ENCODE measurements around the gene SNX25. TPM values are rescaled to one million over a fixed set of nuclear protein-coding genes. Genes with fewer than 3 reads are reported as not detected.
A peak's percentile ranks its signal among the peaks of the same experiment; 100 is the strongest.
"Not testable (repeated sequence)": the region's sequence is repeated elsewhere in the genome, so short reads cannot be mapped to it uniquely, and the experiment has no call there.

Gene SNX25
- total and polyA plus RNA-seq, 4 experiments from 2014 or later, result 3.5 to 24.5 (median 15.7) TPM

DNA sequence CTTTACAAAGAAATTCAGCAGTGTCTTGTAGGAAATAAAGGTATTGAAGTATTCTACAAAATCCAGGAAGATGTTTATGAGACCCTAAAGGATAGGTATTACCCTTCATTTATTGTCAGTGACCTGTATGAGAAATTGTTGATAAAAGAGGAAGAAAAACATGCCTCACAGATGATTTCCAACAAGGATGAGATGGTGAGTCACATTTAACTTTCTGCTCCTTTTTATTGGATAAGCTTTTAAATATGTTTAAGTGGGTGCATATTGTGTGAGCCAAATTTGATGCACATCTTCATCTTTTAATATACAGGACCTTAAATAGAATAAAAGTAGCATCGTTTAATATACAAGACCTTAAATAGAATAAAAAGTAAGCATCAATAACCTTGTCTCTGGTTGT, 114.2 kb downstream of the SNX25 start:
- H3K4me3 ChIP-seq (ENCODE audit: low read length in 2 of 2), result no peak overlapping the region
- H3K9me3 ChIP-seq (ENCODE audit: control insufficient read depth in 1 of 2, low read length in 2 of 2), result no peaks in the 10 kb centered on the region
- peaks cover 1% of the 10 kb centered on the region for H3K4me1 ChIP-seq (ENCODE audit: insufficient read depth, low read length)
- Mint-ChIP-seq H3K4me1 (peaks cover under 1 to 3% (median 3%) of the 10 kb centered on the region in 4 donors), H3K27ac (peak overlapping the region in 1 of 7 donors; percentile 2), H3K27me3 (no peaks in the 10 kb centered on the region), H3K4me3 (no peak overlapping the region), H3K9me3 (no peaks in the 10 kb centered on the region), H3K36me3 (peaks cover 22 to 25% of the 10 kb centered on the region in 2 donors)
- no peak overlapping the region for H3K27ac ChIP-seq (ENCODE audit: low read depth, low read length)
- H3K27me3 ChIP-seq (ENCODE audit: insufficient read depth, low read length), result no peaks in the 10 kb centered on the region
- intact Hi-C loops (cut with micrococcal nuclease), result no loop called here
- no peak for DNase-seq
- no peaks in the 10 kb centered on the region for H3K36me3 ChIP-seq (ENCODE audit: insufficient read depth, low read length)
- POLR2A ChIA-PET (ENCODE audit: partially characterized antibody), result no interaction called here
- CTCF ChIA-PET (ENCODE audit: partially characterized antibody), result interaction anchor here (0.9 kb wide), 1 partner anchor 9 kb away, joined by 3 read pairs; no protein-coding TSS in a partner anchor

DNA sequence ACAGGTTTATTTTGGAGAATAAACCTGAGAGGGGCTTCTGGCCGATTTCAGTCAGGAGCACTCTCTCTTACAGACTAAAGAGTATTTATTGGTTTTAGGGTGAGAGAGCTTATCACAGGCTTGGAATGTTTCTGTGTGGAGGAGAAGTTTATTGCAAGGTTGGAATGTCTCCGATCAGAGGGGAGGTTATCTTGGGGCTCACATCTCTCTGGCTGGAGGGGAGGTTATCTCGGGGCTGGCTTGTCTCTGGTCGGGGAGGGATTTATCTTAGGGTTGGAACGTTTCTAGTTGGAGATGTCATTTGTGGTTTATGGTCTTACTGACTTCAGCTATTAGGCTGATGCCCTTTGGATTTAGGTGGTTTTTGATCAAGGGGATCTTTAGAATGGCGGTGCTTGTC, 115.0 kb downstream of the SNX25 start:
- CTCF ChIA-PET (ENCODE audit: partially characterized antibody), result interaction anchor here (0.9 kb wide), 1 partner anchor 8 kb away, joined by 3 read pairs; no protein-coding TSS in a partner anchor
- Mint-ChIP-seq H3K27ac (peak overlapping the region in 1 of 7 donors; percentile 14), H3K36me3 (peaks cover 23 to 29% of the 10 kb centered on the region in 2 donors)
- DNase-seq; H3K36me3 ChIP-seq (ENCODE audit: insufficient read depth, low read length); H3K9me3 Mint-ChIP-seq; H3K27me3 Mint-ChIP-seq; intact Hi-C loops (cut with micrococcal nuclease); H3K4me1 ChIP-seq (ENCODE audit: insufficient read depth, low read length); H3K9me3 ChIP-seq (ENCODE audit: control insufficient read depth in 1 of 2, low read length in 2 of 2); H3K27me3 ChIP-seq (ENCODE audit: insufficient read depth, low read length); H3K27ac ChIP-seq (ENCODE audit: low read depth, low read length); H3K4me1 Mint-ChIP-seq; POLR2A ChIA-PET (ENCODE audit: partially characterized antibody); H3K4me3 Mint-ChIP-seq; H3K4me3 ChIP-seq (ENCODE audit: low read length in 2 of 2): not testable (repeated sequence)

DNA sequence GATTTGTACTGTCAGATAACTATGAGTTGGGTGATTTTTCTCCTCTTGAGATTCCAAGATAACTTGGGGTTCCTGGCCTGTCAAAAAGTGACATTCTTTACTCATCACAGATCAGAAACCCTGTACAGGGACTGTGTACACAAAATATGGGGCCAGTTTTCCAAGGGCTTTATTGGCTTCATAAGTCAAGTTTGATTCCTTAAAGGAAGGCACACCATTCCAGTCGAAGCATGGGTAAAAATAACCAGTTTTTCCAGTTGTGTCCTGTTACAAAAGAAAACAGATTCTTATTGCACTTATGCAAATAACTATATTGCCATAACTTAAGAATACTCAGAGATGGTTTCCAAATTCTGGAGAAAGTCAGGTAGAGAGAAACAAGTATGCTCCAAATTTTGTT, 116.3 kb downstream of the SNX25 start:
- intact Hi-C loops (cut with micrococcal nuclease); H3K27me3 ChIP-seq (ENCODE audit: insufficient read depth, low read length); H3K27ac Mint-ChIP-seq; H3K4me1 ChIP-seq (ENCODE audit: insufficient read depth, low read length); DNase-seq; H3K9me3 Mint-ChIP-seq; H3K9me3 ChIP-seq (ENCODE audit: control insufficient read depth in 1 of 2, low read length in 2 of 2); CTCF ChIA-PET (ENCODE audit: partially characterized antibody); H3K4me3 Mint-ChIP-seq; H3K27me3 Mint-ChIP-seq; POLR2A ChIA-PET (ENCODE audit: partially characterized antibody); H3K36me3 ChIP-seq (ENCODE audit: insufficient read depth, low read length); H3K4me3 ChIP-seq (ENCODE audit: low read length in 2 of 2); H3K4me1 Mint-ChIP-seq; H3K27ac ChIP-seq (ENCODE audit: low read depth, low read length): not testable (repeated sequence)
- peaks cover 19 to 30% of the 10 kb centered on the region in 2 donors for H3K36me3 Mint-ChIP-seq

DNA sequence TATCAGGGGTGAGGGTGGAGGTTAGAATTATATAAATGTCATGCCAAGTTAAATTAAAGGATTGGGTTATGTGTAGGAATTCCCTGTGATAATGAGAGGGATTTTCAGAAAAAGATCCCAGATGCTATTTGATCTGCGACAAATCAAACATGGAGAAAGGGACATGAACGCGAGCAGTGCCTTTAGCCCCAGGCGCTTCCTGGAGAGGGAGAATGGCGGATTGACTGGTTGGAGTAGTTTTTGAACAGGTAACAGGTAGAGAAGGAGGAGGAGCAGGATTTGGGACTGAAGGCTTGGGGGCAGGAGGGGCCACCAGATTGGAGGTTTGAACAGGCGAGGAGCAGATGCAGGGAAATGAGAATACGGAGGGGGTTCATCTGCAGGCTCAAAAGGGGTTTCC, 119.2 kb downstream of the SNX25 start:
- peaks cover 0 to 3% (median 0%) of the 10 kb centered on the region in 8 donors for H3K9me3 Mint-ChIP-seq
- peaks cover 0 to 2% (median under 1%) of the 10 kb centered on the region in 4 donors for H3K4me1 Mint-ChIP-seq
- H3K9me3 ChIP-seq (ENCODE audit: control insufficient read depth in 1 of 2, low read length in 2 of 2), result no peaks in the 10 kb centered on the region
- intact Hi-C loops (cut with micrococcal nuclease), result no loop called here
- H3K27ac ChIP-seq (ENCODE audit: low read depth, low read length), result no peak overlapping the region
- H3K4me3 Mint-ChIP-seq, result no peak overlapping the region
- H3K36me3 ChIP-seq (ENCODE audit: insufficient read depth, low read length), result no peaks in the 10 kb centered on the region
- peak overlapping the region in 1 of 7 donors; percentile 74 for H3K27ac Mint-ChIP-seq
- POLR2A ChIA-PET (ENCODE audit: partially characterized antibody), result no interaction called here
- CTCF ChIA-PET (ENCODE audit: partially characterized antibody), result interaction anchor here (0.6 kb wide), 1 partner anchor 1720 kb away, joined by 3 read pairs; no protein-coding TSS in a partner anchor
- H3K27me3 Mint-ChIP-seq, result no peaks in the 10 kb centered on the region
- H3K4me3 ChIP-seq (ENCODE audit: low read length in 2 of 2), result no peak overlapping the region
- peaks cover 18 to 35% of the 10 kb centered on the region in 2 donors for H3K36me3 Mint-ChIP-seq
- H3K4me1 ChIP-seq (ENCODE audit: insufficient read depth, low read length), result no peaks in the 10 kb centered on the region
- H3K27me3 ChIP-seq (ENCODE audit: insufficient read depth, low read length), result no peaks in the 10 kb centered on the region
- DNase-seq, result no peak

DNA sequence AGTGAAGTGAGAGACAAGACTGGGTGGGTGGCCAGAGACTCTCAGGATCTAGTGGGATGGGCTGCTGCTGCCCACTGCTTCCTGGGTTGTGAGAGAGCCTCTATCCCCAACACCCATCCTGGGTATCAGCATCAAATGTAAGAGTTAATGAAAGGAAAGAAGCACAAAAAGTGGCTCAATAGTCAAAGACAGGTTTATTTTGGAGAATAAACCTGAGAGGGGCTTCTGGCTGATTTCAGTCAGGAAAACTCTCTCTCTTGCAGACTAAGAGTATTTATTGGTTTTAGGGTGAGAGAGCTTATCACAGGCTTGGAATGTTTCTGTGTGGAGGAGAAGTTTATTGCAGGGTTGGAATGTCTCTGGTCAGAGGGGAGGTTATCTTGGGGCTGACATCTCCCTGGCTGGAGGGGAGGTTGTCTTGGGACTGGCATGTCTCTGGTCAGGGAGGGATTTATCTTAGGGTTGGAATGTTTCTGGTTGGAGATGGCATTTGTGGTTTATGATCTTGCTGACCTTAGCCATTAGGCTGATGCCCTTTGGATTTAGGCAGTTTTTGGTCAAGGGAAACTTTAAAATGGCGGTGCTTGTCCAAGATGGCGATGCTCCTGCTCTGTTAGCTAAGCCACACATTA, 120.6 kb downstream of the SNX25 start:
- CTCF ChIA-PET (ENCODE audit: partially characterized antibody), result not testable (repeated sequence)

DNA sequence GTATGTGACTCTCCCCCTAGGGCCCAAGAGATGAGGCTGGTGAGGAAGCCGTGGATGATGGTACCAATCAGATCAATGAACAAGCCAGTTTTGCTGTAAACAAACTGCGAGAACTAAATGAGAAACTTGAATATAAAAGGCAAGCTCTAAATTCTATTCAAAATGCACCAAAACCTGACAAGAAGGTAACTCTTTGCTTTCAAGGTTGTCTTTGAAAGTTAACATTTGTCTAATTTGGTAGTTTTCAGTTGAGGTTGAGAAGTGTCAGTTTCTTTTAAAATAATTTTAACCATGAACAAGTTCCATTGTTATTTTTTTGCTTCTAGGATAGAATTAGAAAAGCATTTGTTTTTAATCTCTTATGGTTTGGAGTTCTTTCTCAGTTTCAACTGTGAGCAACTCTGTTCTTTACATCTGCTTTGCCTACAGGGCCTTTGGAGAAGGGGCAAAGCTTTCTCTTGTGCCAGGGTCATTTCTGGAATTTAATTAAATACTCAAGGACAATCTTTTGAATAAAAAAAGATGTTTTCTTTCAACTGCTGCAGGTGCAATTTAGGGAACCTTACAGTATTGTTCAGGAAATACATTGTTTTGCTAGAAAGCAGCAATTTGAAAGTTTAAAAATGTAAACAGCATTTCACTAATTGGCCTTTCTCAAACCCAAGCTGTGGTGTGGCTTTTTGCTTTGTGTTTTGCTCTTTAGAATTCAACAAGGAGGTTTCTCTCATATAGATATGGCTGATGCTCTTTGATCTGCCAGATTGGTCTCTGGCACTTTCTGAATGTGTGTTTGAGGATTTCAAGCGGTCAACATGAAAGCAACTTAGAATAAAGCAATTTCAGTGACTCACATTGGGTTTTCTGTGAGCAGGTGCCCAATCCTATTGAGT, 123.4 kb downstream of the SNX25 start:
- peaks cover 18 to 39% of the 10 kb centered on the region in 2 donors for H3K36me3 Mint-ChIP-seq
- ChIA-PET POLR2A (ENCODE audit: partially characterized antibody) (no interaction called here), CTCF (ENCODE audit: partially characterized antibody) (interaction anchor here (0.9 to 1.0 kb wide), 2 partner anchors 9 to 327 kb away, joined by 3 read pairs; no protein-coding TSS in a partner anchor)
- Histone ChIP-seq H3K27me3 (ENCODE audit: insufficient read depth, low read length) (no peaks in the 10 kb centered on the region), H3K9me3 (ENCODE audit: control insufficient read depth in 1 of 2, low read length in 2 of 2) (no peaks in the 10 kb centered on the region), H3K4me3 (ENCODE audit: low read length in 2 of 2) (no peak overlapping the region), H3K36me3 (ENCODE audit: insufficient read depth, low read length) (no peaks in the 10 kb centered on the region), H3K4me1 (ENCODE audit: insufficient read depth, low read length) (no peaks in the 10 kb centered on the region), H3K27ac (ENCODE audit: low read depth, low read length) (no peak overlapping the region)
- intact Hi-C loops (cut with micrococcal nuclease), result no loop called here
- no peak for DNase-seq
- H3K9me3 Mint-ChIP-seq, result peaks cover 0 to 3% (median 0%) of the 10 kb centered on the region in 8 donors
- no peaks in the 10 kb centered on the region for H3K27me3 Mint-ChIP-seq
- H3K4me1 Mint-ChIP-seq, result peaks cover 0 to 4% (median under 1%) of the 10 kb centered on the region in 4 donors
- no peak overlapping the region for H3K27ac Mint-ChIP-seq
- H3K4me3 Mint-ChIP-seq, result no peak overlapping the region

More for the DNA sequence above, 120.6 kb downstream of the SNX25 start:
- H3K27ac ChIP-seq (ENCODE audit: low read depth, low read length); H3K4me3 ChIP-seq (ENCODE audit: low read length in 2 of 2); DNase-seq; POLR2A ChIA-PET (ENCODE audit: partially characterized antibody); H3K4me3 Mint-ChIP-seq; intact Hi-C loops (cut with micrococcal nuclease); H3K9me3 ChIP-seq (ENCODE audit: control insufficient read depth in 1 of 2, low read length in 2 of 2); H3K4me1 Mint-ChIP-seq; H3K4me1 ChIP-seq (ENCODE audit: insufficient read depth, low read length); H3K27me3 ChIP-seq (ENCODE audit: insufficient read depth, low read length); H3K27ac Mint-ChIP-seq; H3K36me3 ChIP-seq (ENCODE audit: insufficient read depth, low read length); H3K27me3 Mint-ChIP-seq; H3K9me3 Mint-ChIP-seq: not testable (repeated sequence)
- peaks cover 12 to 26% of the 10 kb centered on the region in 2 donors for H3K36me3 Mint-ChIP-seq

DNA sequence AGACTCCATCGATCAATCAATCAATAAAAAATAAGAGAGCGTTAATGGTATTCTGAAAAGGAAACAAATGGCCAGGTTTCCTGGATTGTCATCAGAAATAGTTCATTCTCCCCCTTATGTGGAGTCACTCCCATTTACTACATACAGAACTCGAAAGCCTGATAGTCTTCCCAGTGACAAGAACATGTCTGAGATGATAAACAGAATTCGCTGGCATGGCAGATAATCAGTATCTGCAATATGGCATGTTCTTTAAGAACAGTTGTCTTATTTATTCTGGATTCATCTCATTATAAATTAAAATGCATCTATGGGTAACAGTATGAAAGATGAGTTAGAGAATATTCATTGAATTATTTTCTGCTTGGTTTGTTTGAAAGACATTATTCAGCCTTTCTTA, 124.9 kb downstream of the SNX25 start:
- Mint-ChIP-seq H3K36me3 (peaks cover 23 to 38% of the 10 kb centered on the region in 2 donors), H3K4me3 (no peak overlapping the region), H3K27me3 (no peaks in the 10 kb centered on the region), H3K27ac (no peak overlapping the region), H3K4me1 (peaks cover 0 to 5% (median 3%) of the 10 kb centered on the region in 4 donors), H3K9me3 (peaks cover 0 to 4% (median 0%) of the 10 kb centered on the region in 8 donors)
- no peak overlapping the region for H3K4me3 ChIP-seq (ENCODE audit: low read length in 2 of 2)
- no peak overlapping the region for H3K27ac ChIP-seq (ENCODE audit: low read depth, low read length)
- H3K36me3 ChIP-seq (ENCODE audit: insufficient read depth, low read length), result no peaks in the 10 kb centered on the region
- H3K27me3 ChIP-seq (ENCODE audit: insufficient read depth, low read length), result no peaks in the 10 kb centered on the region
- H3K9me3 ChIP-seq (ENCODE audit: control insufficient read depth in 1 of 2, low read length in 2 of 2), result no peaks in the 10 kb centered on the region
- DNase-seq, result no peak
- intact Hi-C loops (cut with micrococcal nuclease), result no loop called here
- POLR2A ChIA-PET (ENCODE audit: partially characterized antibody), result no interaction called here
- CTCF ChIA-PET (ENCODE audit: partially characterized antibody), result no interaction called here
- peaks cover 3% of the 10 kb centered on the region for H3K4me1 ChIP-seq (ENCODE audit: insufficient read depth, low read length)

Measured in CD4-positive, alpha-beta memory T cell (primary cell).